Measurements from ENCODE around the gene CACNG4.

Gene CACNG4

DNA sequence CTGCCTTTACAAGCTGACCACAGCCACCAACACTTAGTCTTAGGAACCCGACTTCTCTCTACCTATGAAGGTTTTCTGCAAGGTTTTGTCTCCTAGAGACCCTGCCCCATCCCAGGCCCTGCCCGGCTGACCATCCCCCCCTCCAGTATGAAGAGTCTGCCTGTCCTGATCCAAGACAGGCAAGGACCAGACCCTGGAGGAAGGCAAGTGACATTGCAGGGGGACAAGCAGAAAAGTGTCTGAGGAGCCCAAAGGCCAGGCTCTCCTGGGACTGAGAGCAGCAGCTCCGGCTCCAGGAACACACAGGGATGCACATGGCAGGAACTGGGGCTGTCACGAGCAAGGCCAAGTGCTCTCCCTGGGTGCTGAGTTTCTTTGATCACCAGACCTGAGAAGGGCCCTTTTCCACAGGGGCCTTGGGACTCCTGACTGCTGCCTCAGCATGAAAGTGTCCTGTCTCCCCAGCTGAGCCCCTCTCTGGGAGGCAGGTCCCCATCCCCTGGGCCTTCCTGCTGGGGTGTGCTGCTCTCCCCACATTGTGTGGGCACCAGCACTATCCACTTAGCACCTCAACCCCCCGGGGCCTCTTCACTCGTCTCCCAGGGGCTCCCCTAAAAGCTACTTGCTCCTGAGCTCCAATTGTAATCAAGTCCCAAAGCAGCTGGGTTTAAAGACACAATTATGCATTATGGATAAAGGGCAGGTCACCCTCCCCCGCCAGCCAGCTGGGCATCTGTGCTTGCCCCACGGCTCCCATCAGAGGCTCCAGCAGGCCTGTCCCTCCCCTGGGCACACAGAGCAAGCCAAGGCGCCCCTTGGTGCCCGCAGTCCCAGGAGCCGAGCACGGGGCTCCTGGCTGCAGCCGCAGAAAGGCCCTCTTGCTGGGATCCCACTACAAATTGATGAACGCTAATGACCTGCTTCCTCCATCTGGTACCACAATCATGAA lies 11.6 kb upstream of the CACNG4 start:
- Histone ChIP-seq H3K27me3 (ENCODE audit: insufficient read depth, low read length) (peaks cover 9% of the 10 kb centered on the region), H3K4me1 (ENCODE audit: control insufficient read depth, insufficient read depth, low read length, unreplicated experiment) (peaks cover 20% of the 10 kb centered on the region), H2AFZ (ENCODE audit: low read length, unreplicated experiment) (no peak overlapping the region), H3K36me3 (ENCODE audit: insufficient read depth, low read length) (no peaks in the 10 kb centered on the region), H3K79me2 (ENCODE audit: control insufficient read depth, insufficient read depth, low read length, unreplicated experiment) (no peaks in the 10 kb centered on the region), H3K4me3 (ENCODE audit: low read depth, low read length) (no peak overlapping the region), H3K27ac (ENCODE audit: low read depth, low read length) (no peak overlapping the region)

DNA sequence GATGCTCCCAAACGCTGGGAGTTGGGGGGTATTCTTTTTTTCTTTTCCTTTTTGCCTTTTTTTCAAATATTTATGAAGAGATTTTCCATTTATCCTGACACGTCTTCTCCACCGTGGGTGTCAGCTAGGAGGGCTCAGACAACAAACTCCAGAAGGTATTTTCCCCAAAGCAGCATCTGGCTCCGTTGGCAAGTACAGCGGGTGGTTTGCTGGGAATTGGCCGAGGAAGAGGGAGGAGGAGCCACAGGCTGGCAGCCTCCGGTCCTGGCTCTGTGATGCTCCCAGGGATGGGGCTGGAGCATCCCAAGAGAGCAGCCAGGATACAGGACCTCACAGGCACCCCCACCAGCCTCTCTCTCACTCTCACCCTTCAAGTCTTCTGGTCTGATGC lies 10.9 kb upstream of the CACNG4 start:
- Histone ChIP-seq H3K36me3 (ENCODE audit: insufficient read depth, low read length) (no peaks in the 10 kb centered on the region), H3K79me2 (ENCODE audit: control insufficient read depth, insufficient read depth, low read length, unreplicated experiment) (no peaks in the 10 kb centered on the region), H2AFZ (ENCODE audit: low read length, unreplicated experiment) (no peak overlapping the region), H3K4me3 (ENCODE audit: low read depth, low read length) (no peak overlapping the region), H3K27me3 (ENCODE audit: insufficient read depth, low read length) (peaks cover 3% of the 10 kb centered on the region; the same call in 1 of the 2 replicates), H3K27ac (ENCODE audit: low read depth, low read length) (no peak overlapping the region), H3K4me1 (ENCODE audit: control insufficient read depth, insufficient read depth, low read length, unreplicated experiment) (peaks cover 20% of the 10 kb centered on the region)

DNA sequence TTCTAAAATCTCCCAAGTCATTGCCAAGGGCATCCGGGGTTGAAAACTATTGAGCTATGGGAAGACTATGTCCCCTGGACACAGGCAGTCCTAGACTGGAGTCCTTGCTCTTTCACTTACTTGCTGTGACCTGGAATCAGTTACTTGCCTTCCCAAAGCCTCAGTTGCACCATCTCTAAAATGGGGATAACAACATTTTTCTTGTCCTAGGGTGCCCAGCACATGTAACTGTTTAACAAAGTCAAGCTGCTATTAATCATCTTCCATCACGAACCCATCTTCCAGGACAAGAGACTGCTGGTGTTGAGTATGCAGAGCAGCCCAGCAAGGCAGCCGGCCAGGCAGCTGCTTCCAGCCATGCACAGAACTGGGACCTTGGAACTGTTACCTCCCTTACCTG lies 9.9 kb upstream of the CACNG4 start:
- Histone ChIP-seq H3K79me2 (ENCODE audit: control insufficient read depth, insufficient read depth, low read length, unreplicated experiment) (no peaks in the 10 kb centered on the region), H3K4me3 (ENCODE audit: low read depth, low read length) (no peak overlapping the region), H3K27me3 (ENCODE audit: insufficient read depth, low read length) (peaks cover 7% of the 10 kb centered on the region), H3K27ac (ENCODE audit: low read depth, low read length) (no peak overlapping the region), H3K4me1 (ENCODE audit: control insufficient read depth, insufficient read depth, low read length, unreplicated experiment) (peaks cover 20% of the 10 kb centered on the region), H2AFZ (ENCODE audit: low read length, unreplicated experiment) (no peak overlapping the region), H3K36me3 (ENCODE audit: insufficient read depth, low read length) (no peaks in the 10 kb centered on the region)

DNA sequence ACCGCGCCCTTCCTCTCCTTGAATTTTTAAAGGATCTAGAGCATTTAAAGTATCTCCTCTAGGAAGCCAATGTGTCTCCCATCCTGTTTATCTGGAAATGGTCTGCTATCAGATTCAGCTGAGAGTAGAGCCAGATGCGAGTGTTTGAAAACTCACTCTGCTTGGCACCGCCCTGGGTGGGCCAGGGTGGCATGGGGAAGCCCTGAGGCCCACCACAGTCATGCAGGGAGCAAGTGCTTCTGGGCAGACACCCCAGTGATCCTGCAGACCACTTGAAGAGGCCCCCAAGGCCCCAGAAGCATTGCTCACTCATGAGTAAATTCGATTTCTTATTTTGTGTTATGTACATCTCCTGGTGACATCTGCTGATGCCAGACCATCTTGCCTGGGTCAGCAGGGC lies 8.7 kb upstream of the CACNG4 start:
- Histone ChIP-seq H2AFZ (ENCODE audit: low read length, unreplicated experiment) (no peak overlapping the region), H3K36me3 (ENCODE audit: insufficient read depth, low read length) (no peaks in the 10 kb centered on the region), H3K27me3 (ENCODE audit: insufficient read depth, low read length) (peaks cover 19% of the 10 kb centered on the region), H3K27ac (ENCODE audit: low read depth, low read length) (no peak overlapping the region), H3K4me1 (ENCODE audit: control insufficient read depth, insufficient read depth, low read length, unreplicated experiment) (peaks cover 20% of the 10 kb centered on the region), H3K4me3 (ENCODE audit: low read depth, low read length) (no peak overlapping the region), H3K79me2 (ENCODE audit: control insufficient read depth, insufficient read depth, low read length, unreplicated experiment) (no peaks in the 10 kb centered on the region)

DNA sequence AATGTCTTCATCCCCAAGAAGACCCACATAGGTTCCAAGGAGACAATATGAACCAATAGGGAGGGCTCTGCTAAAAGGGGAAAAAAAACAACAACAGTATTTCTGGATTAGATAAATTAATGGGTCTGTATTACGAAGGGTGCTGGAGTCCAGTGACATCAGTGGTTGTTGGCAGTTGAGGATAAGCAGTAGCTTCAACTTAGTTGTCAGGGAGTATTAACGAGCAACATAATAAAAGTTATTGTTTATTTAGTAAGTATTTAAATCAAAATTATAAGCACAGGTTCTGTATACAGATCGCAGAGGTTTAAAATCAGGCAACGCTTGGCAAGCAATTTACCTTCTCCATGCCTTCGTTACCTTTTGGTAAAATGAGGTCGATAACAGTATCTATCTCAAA lies 7.6 kb upstream of the CACNG4 start:
- Histone ChIP-seq H3K27ac (ENCODE audit: low read depth, low read length) (no peak overlapping the region), H3K36me3 (ENCODE audit: insufficient read depth, low read length) (no peaks in the 10 kb centered on the region), H3K27me3 (ENCODE audit: insufficient read depth, low read length) (peaks cover 25% of the 10 kb centered on the region), H3K4me1 (ENCODE audit: control insufficient read depth, insufficient read depth, low read length, unreplicated experiment) (peaks cover 12% of the 10 kb centered on the region), H2AFZ (ENCODE audit: low read length, unreplicated experiment) (no peak overlapping the region), H3K79me2 (ENCODE audit: control insufficient read depth, insufficient read depth, low read length, unreplicated experiment) (no peaks in the 10 kb centered on the region), H3K4me3 (ENCODE audit: low read depth, low read length) (no peak overlapping the region)

DNA sequence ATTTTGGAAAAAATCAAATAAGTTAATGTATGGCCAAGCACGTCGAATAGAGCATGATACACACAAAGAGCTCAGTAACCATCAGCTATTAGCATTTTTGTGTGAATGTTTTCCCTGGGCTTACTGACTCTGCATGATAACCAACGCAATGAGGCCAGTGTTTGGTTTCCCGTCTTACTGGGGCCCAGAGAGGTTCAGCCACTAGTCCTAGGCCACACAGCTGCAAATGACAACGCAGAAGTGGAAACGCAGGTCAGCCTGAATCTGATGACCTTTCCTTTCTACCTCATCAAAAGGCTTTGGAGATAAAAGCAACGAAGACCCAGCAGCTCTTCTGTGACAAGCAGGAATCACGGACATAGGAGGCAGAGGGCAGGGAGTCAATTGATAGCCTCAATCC lies 7.2 kb upstream of the CACNG4 start:
- Histone ChIP-seq H3K36me3 (ENCODE audit: insufficient read depth, low read length) (no peaks in the 10 kb centered on the region), H2AFZ (ENCODE audit: low read length, unreplicated experiment) (no peak overlapping the region), H3K4me3 (ENCODE audit: low read depth, low read length) (no peak overlapping the region), H3K27me3 (ENCODE audit: insufficient read depth, low read length) (peaks cover 29% of the 10 kb centered on the region), H3K79me2 (ENCODE audit: control insufficient read depth, insufficient read depth, low read length, unreplicated experiment) (no peaks in the 10 kb centered on the region), H3K27ac (ENCODE audit: low read depth, low read length) (no peak overlapping the region), H3K4me1 (ENCODE audit: control insufficient read depth, insufficient read depth, low read length, unreplicated experiment) (peaks cover 8% of the 10 kb centered on the region)

DNA sequence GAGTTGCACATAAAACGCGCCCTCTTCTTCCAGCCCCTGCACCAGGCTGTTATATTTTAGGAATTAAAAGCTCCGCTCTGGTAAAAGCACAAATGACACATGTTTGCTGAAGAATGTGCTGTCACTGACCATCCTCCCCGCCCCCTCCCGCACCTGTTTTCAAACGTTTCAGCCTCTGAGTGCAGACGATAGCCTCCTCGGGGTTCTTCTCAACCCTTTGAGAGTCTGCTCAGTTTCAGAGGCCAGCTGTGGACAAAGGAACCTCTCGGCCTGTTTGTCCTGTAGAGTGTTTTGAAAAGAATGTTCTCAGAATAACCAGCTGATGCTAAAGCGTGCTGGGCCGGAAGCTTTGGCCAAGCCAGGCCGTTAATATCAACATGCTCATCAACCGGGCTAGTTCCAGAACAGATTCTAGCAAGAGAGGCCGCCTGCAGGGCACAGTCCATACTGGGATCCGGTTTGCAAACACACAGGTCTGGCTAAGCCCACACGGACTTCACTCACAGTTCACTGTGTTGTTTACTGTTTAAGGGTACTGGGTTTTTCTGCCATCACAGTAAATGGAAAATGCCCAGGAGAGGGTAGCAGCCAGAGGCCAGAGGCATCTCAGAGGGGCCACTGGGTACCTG lies 6.4 kb upstream of the CACNG4 start:
- Histone ChIP-seq H2AFZ (ENCODE audit: low read length, unreplicated experiment) (no peak overlapping the region), H3K79me2 (ENCODE audit: control insufficient read depth, insufficient read depth, low read length, unreplicated experiment) (no peaks in the 10 kb centered on the region), H3K4me3 (ENCODE audit: low read depth, low read length) (no peak overlapping the region), H3K4me1 (ENCODE audit: control insufficient read depth, insufficient read depth, low read length, unreplicated experiment) (peaks cover 1% of the 10 kb centered on the region), H3K36me3 (ENCODE audit: insufficient read depth, low read length) (no peaks in the 10 kb centered on the region), H3K27ac (ENCODE audit: low read depth, low read length) (no peak overlapping the region), H3K27me3 (ENCODE audit: insufficient read depth, low read length) (peaks cover 37% of the 10 kb centered on the region)

DNA sequence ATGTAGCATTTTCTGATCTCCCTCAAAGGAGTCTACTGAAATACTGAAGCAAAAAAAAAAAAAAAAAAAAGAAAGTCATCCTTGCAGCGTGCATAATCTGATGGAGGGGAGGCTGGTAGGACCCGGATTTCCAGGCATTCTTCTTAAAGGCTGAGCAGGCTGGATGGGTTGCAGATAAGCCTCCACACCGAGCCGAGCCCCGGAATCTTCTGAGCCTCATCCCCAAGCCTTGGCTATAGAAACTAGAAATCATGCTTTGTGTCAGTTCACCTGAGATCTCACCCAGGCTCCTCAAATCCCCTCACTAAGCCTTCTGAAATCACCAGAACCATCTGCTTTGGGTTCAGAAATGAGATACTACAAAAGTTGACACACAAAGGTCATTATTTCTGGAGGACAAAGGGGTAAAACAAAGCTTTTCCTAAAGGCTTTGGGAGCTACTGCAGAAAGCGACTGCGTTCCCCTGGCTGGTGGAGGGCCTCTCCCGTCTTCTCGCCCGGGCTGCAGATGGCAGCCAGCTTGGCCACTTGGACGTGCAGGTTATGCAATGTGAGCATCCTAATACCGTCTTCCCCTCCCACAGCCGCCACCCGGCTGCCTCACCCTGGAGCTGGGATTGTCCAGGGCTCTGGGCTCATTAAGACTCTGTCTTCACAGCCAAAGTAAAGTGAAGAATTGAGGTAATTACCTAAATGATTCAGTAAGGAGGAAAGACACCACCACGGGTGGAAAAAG lies 4.7 kb upstream of the CACNG4 start:
- Histone ChIP-seq H3K79me2 (ENCODE audit: control insufficient read depth, insufficient read depth, low read length, unreplicated experiment) (no peaks in the 10 kb centered on the region), H3K36me3 (ENCODE audit: insufficient read depth, low read length) (no peaks in the 10 kb centered on the region), H3K27me3 (ENCODE audit: insufficient read depth, low read length) (peaks cover 50% of the 10 kb centered on the region), H3K4me3 (ENCODE audit: low read depth, low read length) (no peak overlapping the region), H3K4me1 (ENCODE audit: control insufficient read depth, insufficient read depth, low read length, unreplicated experiment) (no peaks in the 10 kb centered on the region), H3K27ac (ENCODE audit: low read depth, low read length) (no peak overlapping the region), H2AFZ (ENCODE audit: low read length, unreplicated experiment) (no peak overlapping the region)

DNA sequence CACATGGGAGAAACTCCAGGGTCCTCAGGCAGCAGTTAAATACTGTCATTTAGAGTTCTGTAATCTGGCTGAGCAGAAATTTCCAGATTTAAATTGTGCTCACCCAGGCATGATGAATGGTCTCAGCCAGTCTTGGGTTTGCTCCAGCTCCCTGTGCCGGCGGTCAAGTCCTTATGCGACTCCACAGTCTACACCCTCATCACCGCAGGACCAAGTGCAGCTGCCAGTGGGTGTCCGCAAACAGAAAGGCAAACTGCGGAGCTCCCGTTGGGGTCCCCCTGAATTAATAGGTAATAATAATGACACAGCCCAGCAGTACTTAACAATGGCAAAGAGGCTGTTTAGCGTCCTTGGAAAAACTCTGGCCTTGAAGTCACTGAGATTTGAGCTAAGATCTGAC lies 3.9 kb upstream of the CACNG4 start:
- Histone ChIP-seq H3K27ac (ENCODE audit: low read depth, low read length) (no peak overlapping the region), H3K79me2 (ENCODE audit: control insufficient read depth, insufficient read depth, low read length, unreplicated experiment) (no peaks in the 10 kb centered on the region), H3K4me1 (ENCODE audit: control insufficient read depth, insufficient read depth, low read length, unreplicated experiment) (no peaks in the 10 kb centered on the region), H3K36me3 (ENCODE audit: insufficient read depth, low read length) (no peaks in the 10 kb centered on the region), H3K4me3 (ENCODE audit: low read depth, low read length) (no peak overlapping the region), H2AFZ (ENCODE audit: low read length, unreplicated experiment) (no peak overlapping the region), H3K27me3 (ENCODE audit: insufficient read depth, low read length) (peaks cover 56% of the 10 kb centered on the region)

DNA sequence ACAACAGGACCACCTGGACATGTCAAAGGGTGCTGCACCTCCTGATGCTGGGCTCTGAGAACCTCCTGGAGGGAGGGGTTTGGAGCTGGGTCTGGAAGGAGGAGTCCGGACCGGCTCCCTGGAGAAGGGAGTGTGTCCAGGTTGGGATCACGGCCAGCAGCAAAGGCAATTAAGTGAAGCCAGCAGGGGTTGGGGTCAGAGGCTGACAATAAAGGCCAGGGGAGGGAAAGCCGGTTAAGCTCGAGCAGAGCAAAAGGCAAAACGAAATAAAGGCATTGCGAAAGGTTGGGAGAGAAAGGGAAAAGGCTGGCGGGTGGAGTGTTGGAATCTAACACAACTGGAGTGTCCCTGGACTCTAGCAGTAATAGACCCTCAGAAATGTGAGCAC lies 992 bp upstream of the CACNG4 start:
- Histone ChIP-seq H3K79me2 (ENCODE audit: control insufficient read depth, insufficient read depth, low read length, unreplicated experiment) (no peaks in the 10 kb centered on the region), H3K4me3 (ENCODE audit: low read depth, low read length) (no peak overlapping the region), H3K27me3 (ENCODE audit: insufficient read depth, low read length) (peaks cover 84% of the 10 kb centered on the region), H2AFZ (ENCODE audit: low read length, unreplicated experiment) (no peak overlapping the region), H3K27ac (ENCODE audit: low read depth, low read length) (no peak overlapping the region), H3K36me3 (ENCODE audit: insufficient read depth, low read length) (no peaks in the 10 kb centered on the region), H3K4me1 (ENCODE audit: control insufficient read depth, insufficient read depth, low read length, unreplicated experiment) (no peaks in the 10 kb centered on the region)
